HepG2 (cell line): ENCODE measurements around the gene TCEANC2. TPM values are rescaled to one million over a fixed set of nuclear protein-coding genes. Genes with fewer than 3 reads are reported as not detected.

Experiments
- GABPB1 ChIP-seq: IDR thresholded peaks from 2 replicates; pipeline ENCODE4 v1.6.1; 2016; ENCODE audit warnings: mild to moderate bottlenecking, missing genetic modification reagents, moderate library complexity, missing compliant biosample characterization
- GZF1 ChIP-seq: sonication (generic); formaldehyde crosslinking; IDR thresholded peaks from 2 replicates; pipeline ENCODE4 v1.5.1; 2020; ENCODE audit warnings: mild to moderate bottlenecking, missing genetic modification reagents
- KLF11 ChIP-seq: IDR thresholded peaks from 2 replicates; pipeline ENCODE4 v1.6.1; 2016; ENCODE audit warnings: missing compliant biosample characterization
- MBNL3 ChIP-seq: fragments of 250-450 bp; sonication (Bioruptor Pico); conservative IDR thresholded peaks from 2 replicates; pipeline ENCODE4 v1.8.0; 2022; ENCODE audit warnings: mild to moderate bottlenecking, inconsistent platforms
- ZMYM4 ChIP-seq: sonication (generic); formaldehyde crosslinking; IDR thresholded peaks from 2 replicates; pipeline ENCODE4 v1.8.1; 2023; ENCODE audit warnings: mild to moderate bottlenecking, missing genetic modification reagents
- ZNF318 ChIP-seq: sonication (generic); formaldehyde crosslinking; IDR thresholded peaks from 2 replicates; pipeline ENCODE4 v1.4.0; 2020; ENCODE audit warnings: mild to moderate bottlenecking, missing genetic modification reagents
- ZNF33A ChIP-seq: sonication (generic); formaldehyde crosslinking; IDR thresholded peaks from 2 replicates; pipeline ENCODE4 v1.5.1; 2020; ENCODE audit warnings: missing genetic modification reagents, mild to moderate bottlenecking, moderate library complexity, borderline replicate concordance
- polyA plus RNA-seq, 8 experiments: library from polyadenylated mRNA; depleted of rRNA in 3 of 8; stranded (reverse) in 7 of 8; unstranded in 1 of 8; fragments of >200 nt; fragmentation: Illumina TruSeq in 4 of 8; extraction: Trizol in 4 of 8; gene quantifications; 2 replicates each; pipeline versions ENCODE4 v1.2.1 to v1.2.3, GENCODE V29; 2011 to 2016; ENCODE audit warnings: low read depth in 4 of 8, missing spikeins in 1 of 8, mixed read lengths in 1 of 8; ENCODE audit not compliant: insufficient read depth in 1 of 8
- total RNA-seq, 5 experiments: library from RNA; depleted of rRNA; stranded (reverse); fragments of >200 nt; fragmentation: Illumina TruSeq; extraction: Trizol; gene quantifications; 2 replicates each; pipeline ENCODE4 v1.2.3, GENCODE V29; 2016; ENCODE audit warnings: low read depth in 1 of 5
- TF ChIP-seq, protein P1 (sequence below): sonication (generic); formaldehyde crosslinking; IDR thresholded peaks from 2 replicates; pipeline ENCODE4 v1.5.0; 2020; ENCODE audit warnings: mild to moderate bottlenecking, missing genetic modification reagents
- TF ChIP-seq, protein P2 (sequence below): sonication (generic); formaldehyde crosslinking; IDR thresholded peaks from 2 replicates; pipeline ENCODE4 v1.4.0; 2020; ENCODE audit warnings: missing genetic modification reagents; ENCODE audit errors: not compliant biosample characterization
- TF ChIP-seq, protein P3 (sequence below): sonication (generic); formaldehyde crosslinking; IDR thresholded peaks from 2 replicates; pipeline ENCODE4 v1.5.1; 2020; ENCODE audit warnings: mild to moderate bottlenecking, missing genetic modification reagents, borderline replicate concordance

Gene TCEANC2
- total and polyA plus RNA-seq, 2 of the 13 experiments (the other 11 are each of a cell fraction or from before 2014, with no cell fraction given): 3.8 to 5.0 TPM

- TF ChIP-seq ZNF318 (no peak), ZMYM4 (CRISPR knock-in tag) (0 out of 2 replicates have a peak, but pooled peaks have one; percentile 25), ZNF33A (CRISPR knock-in tag) (no peak), GABPB1 (CRISPR knock-in tag) (no peak), KLF11 (CRISPR knock-in tag) (no peak), MBNL3 (CRISPR knock-in tag) (no peak), GZF1 (no peak)
- TF ChIP-seq, protein P1, sequence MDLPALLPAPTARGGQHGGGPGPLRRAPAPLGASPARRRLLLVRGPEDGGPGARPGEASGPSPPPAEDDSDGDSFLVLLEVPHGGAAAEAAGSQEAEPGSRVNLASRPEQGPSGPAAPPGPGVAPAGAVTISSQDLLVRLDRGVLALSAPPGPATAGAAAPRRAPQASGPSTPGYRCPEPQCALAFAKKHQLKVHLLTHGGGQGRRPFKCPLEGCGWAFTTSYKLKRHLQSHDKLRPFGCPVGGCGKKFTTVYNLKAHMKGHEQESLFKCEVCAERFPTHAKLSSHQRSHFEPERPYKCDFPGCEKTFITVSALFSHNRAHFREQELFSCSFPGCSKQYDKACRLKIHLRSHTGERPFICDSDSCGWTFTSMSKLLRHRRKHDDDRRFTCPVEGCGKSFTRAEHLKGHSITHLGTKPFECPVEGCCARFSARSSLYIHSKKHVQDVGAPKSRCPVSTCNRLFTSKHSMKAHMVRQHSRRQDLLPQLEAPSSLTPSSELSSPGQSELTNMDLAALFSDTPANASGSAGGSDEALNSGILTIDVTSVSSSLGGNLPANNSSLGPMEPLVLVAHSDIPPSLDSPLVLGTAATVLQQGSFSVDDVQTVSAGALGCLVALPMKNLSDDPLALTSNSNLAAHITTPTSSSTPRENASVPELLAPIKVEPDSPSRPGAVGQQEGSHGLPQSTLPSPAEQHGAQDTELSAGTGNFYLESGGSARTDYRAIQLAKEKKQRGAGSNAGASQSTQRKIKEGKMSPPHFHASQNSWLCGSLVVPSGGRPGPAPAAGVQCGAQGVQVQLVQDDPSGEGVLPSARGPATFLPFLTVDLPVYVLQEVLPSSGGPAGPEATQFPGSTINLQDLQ (CRISPR knock-in tag): no peak
- TF ChIP-seq, protein P2, sequence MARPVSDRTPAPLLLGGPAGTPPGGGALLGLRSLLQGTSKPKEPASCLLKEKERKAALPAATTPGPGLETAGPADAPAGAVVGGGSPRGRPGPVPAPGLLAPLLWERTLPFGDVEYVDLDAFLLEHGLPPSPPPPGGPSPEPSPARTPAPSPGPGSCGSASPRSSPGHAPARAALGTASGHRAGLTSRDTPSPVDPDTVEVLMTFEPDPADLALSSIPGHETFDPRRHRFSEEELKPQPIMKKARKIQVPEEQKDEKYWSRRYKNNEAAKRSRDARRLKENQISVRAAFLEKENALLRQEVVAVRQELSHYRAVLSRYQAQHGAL: no peak
- TF ChIP-seq, protein P3, sequence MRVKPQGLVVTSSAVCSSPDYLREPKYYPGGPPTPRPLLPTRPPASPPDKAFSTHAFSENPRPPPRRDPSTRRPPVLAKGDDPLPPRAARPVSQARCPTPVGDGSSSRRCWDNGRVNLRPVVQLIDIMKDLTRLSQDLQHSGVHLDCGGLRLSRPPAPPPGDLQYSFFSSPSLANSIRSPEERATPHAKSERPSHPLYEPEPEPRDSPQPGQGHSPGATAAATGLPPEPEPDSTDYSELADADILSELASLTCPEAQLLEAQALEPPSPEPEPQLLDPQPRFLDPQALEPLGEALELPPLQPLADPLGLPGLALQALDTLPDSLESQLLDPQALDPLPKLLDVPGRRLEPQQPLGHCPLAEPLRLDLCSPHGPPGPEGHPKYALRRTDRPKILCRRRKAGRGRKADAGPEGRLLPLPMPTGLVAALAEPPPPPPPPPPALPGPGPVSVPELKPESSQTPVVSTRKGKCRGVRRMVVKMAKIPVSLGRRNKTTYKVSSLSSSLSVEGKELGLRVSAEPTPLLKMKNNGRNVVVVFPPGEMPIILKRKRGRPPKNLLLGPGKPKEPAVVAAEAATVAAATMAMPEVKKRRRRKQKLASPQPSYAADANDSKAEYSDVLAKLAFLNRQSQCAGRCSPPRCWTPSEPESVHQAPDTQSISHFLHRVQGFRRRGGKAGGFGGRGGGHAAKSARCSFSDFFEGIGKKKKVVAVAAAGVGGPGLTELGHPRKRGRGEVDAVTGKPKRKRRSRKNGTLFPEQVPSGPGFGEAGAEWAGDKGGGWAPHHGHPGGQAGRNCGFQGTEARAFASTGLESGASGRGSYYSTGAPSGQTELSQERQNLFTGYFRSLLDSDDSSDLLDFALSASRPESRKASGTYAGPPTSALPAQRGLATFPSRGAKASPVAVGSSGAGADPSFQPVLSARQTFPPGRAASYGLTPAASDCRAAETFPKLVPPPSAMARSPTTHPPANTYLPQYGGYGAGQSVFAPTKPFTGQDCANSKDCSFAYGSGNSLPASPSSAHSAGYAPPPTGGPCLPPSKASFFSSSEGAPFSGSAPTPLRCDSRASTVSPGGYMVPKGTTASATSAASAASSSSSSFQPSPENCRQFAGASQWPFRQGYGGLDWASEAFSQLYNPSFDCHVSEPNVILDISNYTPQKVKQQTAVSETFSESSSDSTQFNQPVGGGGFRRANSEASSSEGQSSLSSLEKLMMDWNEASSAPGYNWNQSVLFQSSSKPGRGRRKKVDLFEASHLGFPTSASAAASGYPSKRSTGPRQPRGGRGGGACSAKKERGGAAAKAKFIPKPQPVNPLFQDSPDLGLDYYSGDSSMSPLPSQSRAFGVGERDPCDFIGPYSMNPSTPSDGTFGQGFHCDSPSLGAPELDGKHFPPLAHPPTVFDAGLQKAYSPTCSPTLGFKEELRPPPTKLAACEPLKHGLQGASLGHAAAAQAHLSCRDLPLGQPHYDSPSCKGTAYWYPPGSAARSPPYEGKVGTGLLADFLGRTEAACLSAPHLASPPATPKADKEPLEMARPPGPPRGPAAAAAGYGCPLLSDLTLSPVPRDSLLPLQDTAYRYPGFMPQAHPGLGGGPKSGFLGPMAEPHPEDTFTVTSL (CRISPR knock-in tag): no peak
Observed at GRCh38 chr1:54153535-54154439, 100.4 kb downstream of the TCEANC2 start (continued).
